IMR-90 (cell line): ENCODE data around the gene FBXW2. TPM values are rescaled to one million over a fixed set of nuclear protein-coding genes. Genes with fewer than 3 reads are reported as not detected.

Experiments used
- ATAC-seq: fragments of 200-7000 bp; cut with Tn5 transposase; 2 replicates; pipeline ENCODE4 v1.9.1; 2020; ENCODE audit warnings: low read depth, mild to moderate bottlenecking, moderate library complexity
- BruUV-seq: library from RNA; stranded (reverse); fragments of 400-500 nt; replicated peaks from 2 replicates; lab custom pipeline; 2021; lab: Mats Ljungman, UMichigan
- CTCF ChIA-PET: fragments of 300-600 bp; formaldehyde crosslinking; extraction: SDS; loops from one replicate; lab custom pipeline; 2021; ENCODE audit warnings: antibody characterized with exemption; lab: Yijun Ruan, JAX
- POLR2A ChIA-PET: fragments of 300-600 bp; sonication (Branson Sonifier 250); formaldehyde crosslinking; loops from one replicate; lab custom pipeline; 2022; ENCODE audit warnings: antibody characterized with exemption; ENCODE audit not compliant: unreplicated experiment; lab: Charles Lee
- DNase-seq: peaks from one replicate; pipeline ENCODE4 v3.0.0; 2013
- H2AFZ ChIP-seq: replicated peaks from 2 replicates; pipeline ENCODE3; 2013; ENCODE audit warnings: low read length, mild to moderate bottlenecking; ENCODE audit not compliant: poor library complexity
- H2AK5ac ChIP-seq: 2 replicates; pipeline ENCODE4 v1.6.1; 2013; ENCODE audit warnings: low read depth, low read length, inconsistent platforms
- H2AK9ac ChIP-seq: replicated peaks from 2 replicates; pipeline ENCODE3; 2013; ENCODE audit warnings: mild to moderate bottlenecking, low read depth, low read length, moderate library complexity; ENCODE audit not compliant: poor library complexity
- H2BK120ac ChIP-seq: 2 replicates; pipeline ENCODE4 v1.6.1; 2013; ENCODE audit warnings: low read depth, low read length, inconsistent platforms
- H2BK15ac ChIP-seq: 3 replicates; pipeline ENCODE4 v1.6.1; 2013; ENCODE audit warnings: low read depth, low read length, inconsistent platforms
- H2BK20ac ChIP-seq: 2 replicates; pipeline ENCODE4 v1.6.1; 2013; ENCODE audit warnings: low read depth, mild to moderate bottlenecking, inconsistent platforms, low read length, moderate library complexity
- H2BK5ac ChIP-seq: 2 replicates; pipeline ENCODE4 v1.6.1; 2013; ENCODE audit warnings: mild to moderate bottlenecking, low read depth, low read length, inconsistent platforms; ENCODE audit not compliant: poor library complexity, severe bottlenecking
- H3K14ac ChIP-seq: replicated peaks from 2 replicates; pipeline ENCODE4 v1.6.1; 2013; ENCODE audit warnings: low read depth, low read length, inconsistent platforms
- H3K18ac ChIP-seq: 2 replicates; pipeline ENCODE4 v1.6.1; 2013; ENCODE audit warnings: low read depth, low read length, control low read depth
- H3K23ac ChIP-seq: 2 replicates; pipeline ENCODE4 v1.6.1; 2013; ENCODE audit warnings: low read depth, low read length, inconsistent platforms
- H3K27ac ChIP-seq: 2 replicates; pipeline ENCODE4 v1.5.1; 2013; ENCODE audit warnings: mild to moderate bottlenecking, control low read depth, low read length; ENCODE audit not compliant: insufficient read depth
- H3K27me3 ChIP-seq: 2 replicates; pipeline ENCODE4 v1.6.1; 2013; ENCODE audit warnings: low read length; ENCODE audit not compliant: control insufficient read depth, insufficient read depth
- H3K36me3 ChIP-seq: 2 replicates; pipeline ENCODE4 v1.6.1; 2013; ENCODE audit warnings: low read length, mixed read lengths; ENCODE audit not compliant: control insufficient read depth, insufficient read depth
- H3K4ac ChIP-seq: 2 replicates; pipeline ENCODE4 v1.6.1; 2013; ENCODE audit warnings: low read depth, low read length, inconsistent platforms
- H3K4me1 ChIP-seq: 2 replicates; pipeline ENCODE4 v1.6.1; 2013; ENCODE audit warnings: low read length, mixed read lengths; ENCODE audit not compliant: control insufficient read depth, insufficient read depth
- H3K4me2 ChIP-seq: 2 replicates; pipeline ENCODE4 v1.6.1; 2013; ENCODE audit warnings: low read depth, mild to moderate bottlenecking, control low read depth, low read length, moderate library complexity
- H3K4me3 ChIP-seq: 2 replicates; pipeline ENCODE4 v1.5.1; 2013; ENCODE audit warnings: low read depth, mild to moderate bottlenecking, control low read depth, low read length, moderate library complexity; ENCODE audit not compliant: insufficient read depth
- H3K56ac ChIP-seq: 2 replicates; pipeline ENCODE4 v1.6.1; 2013; ENCODE audit warnings: low read length, inconsistent platforms; ENCODE audit not compliant: insufficient read depth; ENCODE audit errors: extremely low read depth
- H3K79me1 ChIP-seq, 2 experiments: 2 replicates each; pipeline ENCODE4 v1.6.1; 2013; ENCODE audit warnings: low read length in 2 of 2, inconsistent platforms in 1 of 2, low read depth in 1 of 2
- H3K9ac ChIP-seq: 2 replicates; pipeline ENCODE4 v1.6.1; 2013; ENCODE audit warnings: low read depth, low read length, control low read depth
- H3K9me1 ChIP-seq: 2 replicates; pipeline ENCODE4 v1.6.1; 2013; ENCODE audit warnings: low read length, inconsistent platforms; ENCODE audit not compliant: insufficient read depth
- H3K9me3 ChIP-seq: 2 replicates; pipeline ENCODE4 v1.6.1; 2013; ENCODE audit warnings: low read length; ENCODE audit not compliant: control insufficient read depth, insufficient read depth
- H4K20me1 ChIP-seq: 2 replicates; pipeline ENCODE4 v1.6.1; 2013; ENCODE audit warnings: low read length, inconsistent platforms; ENCODE audit not compliant: insufficient read depth
- H4K5ac ChIP-seq: 2 replicates; pipeline ENCODE4 v1.6.1; 2013; ENCODE audit warnings: mild to moderate bottlenecking, low read depth, low read length, control low read depth
- H4K8ac ChIP-seq, 2 experiments: 2 replicates each; pipeline ENCODE4 v1.6.1; 2013; ENCODE audit warnings: low read depth in 2 of 2, low read length in 2 of 2, control low read depth in 1 of 2, inconsistent platforms in 1 of 2
- H4K91ac ChIP-seq: 2 replicates; pipeline ENCODE4 v1.6.1; 2013; ENCODE audit warnings: low read depth, low read length, inconsistent platforms; ENCODE audit not compliant: insufficient read depth
- BHLHE40 ChIP-seq: fragments of 150-350 bp; IDR thresholded peaks from 2 replicates; pipeline ENCODE4 v1.6.1; 2016; ENCODE audit warnings: mild to moderate bottlenecking, low read depth, low read length
- CEBPB ChIP-seq: IDR thresholded peaks from 2 replicates; pipeline ENCODE4 v1.6.1; 2012; ENCODE audit warnings: low read depth, low read length, improper control_type of control experiment
- CHD1 ChIP-seq: IDR thresholded peaks from 2 replicates; pipeline ENCODE4 v1.6.1; 2012; ENCODE audit warnings: low read depth, low read length, improper control_type of control experiment
- FOS ChIP-seq: fragments of 150-350 bp; IDR thresholded peaks from 2 replicates; pipeline ENCODE4 v1.6.1; 2016; ENCODE audit warnings: low read depth, low read length
- MXI1 ChIP-seq: IDR thresholded peaks from 2 replicates; pipeline ENCODE4 v1.6.1; 2012; ENCODE audit warnings: low read depth, mild to moderate bottlenecking, low read length, moderate library complexity, borderline replicate concordance
- RAD21 ChIP-seq: IDR thresholded peaks from 2 replicates; pipeline ENCODE4 v1.6.1; 2012; ENCODE audit warnings: low read length, improper control_type of control experiment
- WGBS, 2 experiments: methylation state at CpG; one replicate each; pipeline versions ENCODE4 v1.1.5 to v1.1.7; 2013; ENCODE audit warnings: missing lambda C conversion rate in 2 of 2; ENCODE audit not compliant: insufficient read length in 1 of 2; ENCODE audit errors: extremely low coverage in 2 of 2; 5-methylcytosine and 5-hydroxymethylcytosine counted together
- dilution Hi-C: fragments of 300-500 bp; cut with HindIII; formaldehyde crosslinking; loops from one replicate; pipeline ENCODE4 v1.14.3; 2018; ENCODE audit warnings: low sequenced_read_pairs; ENCODE audit not compliant: unreplicated experiment
- in situ Hi-C: fragments of 300-500 bp; cut with MboI; formaldehyde crosslinking; loops from 3 replicates; pipeline ENCODE4 v1.14.3; 2019; ENCODE audit warnings: low sequenced_read_pairs, inconsistent platforms, mixed read lengths
- intact Hi-C: fragments of 100-400 bp; cut with micrococcal nuclease; formaldehyde crosslinking; loops from 2 replicates; pipeline ENCODE4 v1.10.0; 2022
- polyA plus RNA-seq, 3 experiments: library from polyadenylated mRNA; depleted of rRNA; stranded (reverse); fragments of >200 nt; gene quantifications; 2 replicates each; pipeline ENCODE4 v1.2.3, GENCODE V29; 2012; ENCODE audit warnings: low replicate concordance in 1 of 3
- total RNA-seq: library from RNA; depleted of rRNA; stranded (reverse); fragments of >200 nt; gene quantifications from 2 replicates; pipeline ENCODE4 v1.2.3, GENCODE V29; 2012
- TF ChIP-seq, protein P1 (sequence below): fragments of 150-350 bp; IDR thresholded peaks from 2 replicates; pipeline ENCODE4 v1.6.1; 2017; ENCODE audit warnings: mild to moderate bottlenecking, antibody characterized with exemption, low read length, low read depth

The FBXW2 gene
- total and polyA plus RNA-seq, 2 of the 4 experiments (the other 2 are of a cell fraction) = 27.1 to 43.5 TPM

DNA sequence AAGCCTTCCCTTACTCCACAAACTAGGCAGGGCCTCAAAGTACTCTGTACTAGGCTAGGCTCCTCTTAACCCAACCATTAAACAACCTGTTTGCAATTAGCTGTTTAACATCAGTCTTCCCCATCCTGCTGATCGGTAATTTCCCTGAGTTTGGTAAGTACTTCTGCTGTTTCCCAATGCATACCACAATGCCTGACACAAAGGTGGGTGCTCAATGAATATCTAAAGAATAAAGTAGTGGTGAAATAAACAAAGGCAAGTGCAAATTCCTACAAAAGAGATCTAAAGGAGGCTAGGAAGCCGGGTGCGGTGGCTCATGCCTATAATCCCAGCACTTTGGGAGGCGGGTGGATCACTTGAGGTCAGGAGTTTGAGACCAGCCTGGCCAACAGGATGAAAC, 25.0 kb downstream of the FBXW2 start:
- H4K8ac ChIP-seq = no peak overlapping the region
- dilution Hi-C loops (no loop called here), in situ Hi-C loops (loop anchor here (25.0 kb wide), 1 partner anchor 619 kb away; no protein-coding TSS in a partner anchor), intact Hi-C loops (no loop called here)
- H3K4ac ChIP-seq = no peak overlapping the region
- peaks cover 22% of the 10 kb centered on the region for H3K36me3 ChIP-seq
- H2BK120ac ChIP-seq = no peak overlapping the region
- TF ChIP-seq, protein P1, sequence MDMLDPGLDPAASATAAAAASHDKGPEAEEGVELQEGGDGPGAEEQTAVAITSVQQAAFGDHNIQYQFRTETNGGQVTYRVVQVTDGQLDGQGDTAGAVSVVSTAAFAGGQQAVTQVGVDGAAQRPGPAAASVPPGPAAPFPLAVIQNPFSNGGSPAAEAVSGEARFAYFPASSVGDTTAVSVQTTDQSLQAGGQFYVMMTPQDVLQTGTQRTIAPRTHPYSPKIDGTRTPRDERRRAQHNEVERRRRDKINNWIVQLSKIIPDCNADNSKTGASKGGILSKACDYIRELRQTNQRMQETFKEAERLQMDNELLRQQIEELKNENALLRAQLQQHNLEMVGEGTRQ = no peak
- TF ChIP-seq RAD21 = no peak
- no peak for TF ChIP-seq CHD1
- TF ChIP-seq BHLHE40 = no peak
- no peak for TF ChIP-seq CEBPB
- TF ChIP-seq FOS = no peak
- TF ChIP-seq MXI1 = no peak
- H4K5ac ChIP-seq = no peak overlapping the region
- no peak overlapping the region for H2AFZ ChIP-seq
- H3K79me1 ChIP-seq = peaks cover 12 to 15% of the 10 kb centered on the region in 2 experiments
- no peak overlapping the region for H3K4me3 ChIP-seq
- BruUV-seq = no TSS peak
- H2BK15ac ChIP-seq = no peak overlapping the region
- H2BK5ac ChIP-seq = no peak overlapping the region
- no peaks in the 10 kb centered on the region for H3K9me1 ChIP-seq
- no peak overlapping the region for H2AK5ac ChIP-seq
- ChIA-PET CTCF (interaction anchor here (1.7 kb wide), 1 partner anchor 11 kb away, joined by 7 read pairs; no protein-coding TSS in a partner anchor), POLR2A (no interaction called here)
- no peak for DNase-seq
- no peak overlapping the region for H3K18ac ChIP-seq
- no peak overlapping the region for H3K4me2 ChIP-seq
- H3K27ac ChIP-seq = no peak overlapping the region
- H3K14ac ChIP-seq = no peak overlapping the region
- H2AK9ac ChIP-seq = no peak overlapping the region
- no peak for ATAC-seq
- H4K20me1 ChIP-seq = no peaks in the 10 kb centered on the region
- no peak overlapping the region for H3K56ac ChIP-seq
- no CpG with 5 or more reads among the region's 4 CpGs for WGBS, 2 experiments
- no peak overlapping the region; the same call in 1 of the 2 replicates for H3K23ac ChIP-seq
- no peaks in the 10 kb centered on the region for H3K4me1 ChIP-seq
- no peak overlapping the region for H3K9ac ChIP-seq
- H3K9me3 ChIP-seq = no peaks in the 10 kb centered on the region
- H4K91ac ChIP-seq = no peak overlapping the region
- no peaks in the 10 kb centered on the region for H3K27me3 ChIP-seq
- H2BK20ac ChIP-seq = no peak overlapping the region
